ENCODE measurements around the gene RBBP7.
"Not testable (repeated sequence)": the region's sequence is repeated elsewhere in the genome, so short reads cannot be mapped to it uniquely, and the experiment has no call there.

RBBP7 gene

GRCh38 chrX:16867947-16868346 is 2.2 kb downstream of the RBBP7 start:
- DNase-seq (ENCODE audit: low read depth in 2 of 2), result no peak

DNA sequence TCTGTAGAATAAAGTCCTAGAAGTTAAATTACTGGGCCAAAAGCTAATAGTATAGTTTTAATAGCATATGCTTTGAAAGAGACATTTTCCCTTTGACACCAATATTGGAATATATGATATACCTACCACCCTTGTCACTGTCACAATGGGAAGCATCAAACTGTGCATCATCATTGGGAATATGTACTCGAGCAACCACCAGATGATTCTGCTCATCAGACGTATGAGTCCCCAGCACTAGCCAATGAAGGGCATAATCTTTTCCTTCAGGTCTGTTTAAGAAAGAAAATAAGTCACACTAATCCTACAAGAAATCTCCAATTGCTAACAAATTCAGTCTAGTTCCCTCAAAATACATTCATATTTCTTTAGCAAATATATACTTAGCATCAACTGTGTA is 7.3 kb downstream of the RBBP7 start:
- no peak for DNase-seq (ENCODE audit: low read depth in 2 of 2)

DNA sequence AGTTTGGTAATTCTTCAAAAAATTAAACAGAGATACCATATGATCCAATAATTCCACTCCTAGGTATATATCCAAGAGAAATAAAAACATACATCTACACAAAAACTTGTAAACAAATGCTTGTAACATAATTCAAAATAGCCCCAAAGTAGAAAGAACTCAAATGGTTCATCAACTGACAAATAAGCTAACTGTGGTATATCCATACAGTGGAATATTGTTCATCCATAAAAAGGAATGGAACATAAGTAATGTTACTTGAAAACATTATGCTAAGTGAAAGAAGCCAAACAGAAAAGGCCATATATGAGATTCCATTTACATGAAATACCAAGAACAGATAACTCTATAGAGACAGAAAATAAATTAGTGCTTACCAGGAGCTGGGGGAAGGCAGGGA is 13.4 kb downstream of the RBBP7 start:
- DNase-seq (ENCODE audit: low read depth in 2 of 2), result no peak

DNA sequence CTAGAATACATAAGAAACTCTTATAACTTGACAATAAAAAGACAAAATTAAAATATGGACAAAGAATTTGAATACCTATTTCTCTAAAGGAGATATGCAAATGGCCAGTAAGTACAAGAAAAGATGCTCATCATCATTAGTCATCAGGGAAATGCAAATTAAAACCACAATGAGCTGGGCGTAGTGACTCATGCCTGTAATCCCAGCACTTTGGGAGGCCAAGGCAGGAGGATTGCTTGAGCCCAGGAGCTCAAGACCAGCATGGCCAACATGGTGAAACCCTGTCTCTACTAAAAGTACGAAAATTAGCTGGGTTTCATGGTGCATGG is 14.1 kb downstream of the RBBP7 start:
- DNase-seq (ENCODE audit: low read depth in 2 of 2), result not testable (repeated sequence)

- no peak for DNase-seq (ENCODE audit: low read depth in 2 of 2)
These were observed 14.6 kb downstream of the RBBP7 start for GRCh38 chrX:16855363-16856075.

GRCh38 chrX:16853537-16853936 is 16.6 kb downstream of the RBBP7 start:
- no peak for DNase-seq (ENCODE audit: low read depth in 2 of 2)

GRCh38 chrX:16852617-16853179 is 17.5 kb downstream of the RBBP7 start:
- no peak for DNase-seq (ENCODE audit: low read depth in 2 of 2)

DNA sequence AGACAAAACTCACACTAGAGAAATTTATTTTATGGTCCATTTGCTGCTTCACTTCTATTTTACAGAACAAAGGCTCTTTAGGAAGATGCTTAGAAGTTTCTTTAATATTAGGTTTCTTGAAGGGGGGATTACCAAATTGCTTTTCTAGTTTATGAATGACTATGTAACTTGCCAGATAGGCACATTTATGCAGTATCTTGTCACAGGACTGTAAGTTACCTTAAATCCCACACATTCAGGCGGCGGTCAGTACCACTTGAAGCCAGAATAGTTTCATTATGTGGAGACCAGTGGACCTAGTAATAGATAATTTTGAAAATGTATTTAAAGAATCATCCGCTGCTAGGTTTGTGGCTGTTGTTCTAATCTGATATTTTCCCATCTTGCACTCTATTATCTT is 18.3 kb downstream of the RBBP7 start:
- no peak for DNase-seq (ENCODE audit: low read depth in 2 of 2)

GRCh38 chrX:16851421-16851820 is 18.7 kb downstream of the RBBP7 start:
- no peak for DNase-seq (ENCODE audit: low read depth in 2 of 2)

DNA sequence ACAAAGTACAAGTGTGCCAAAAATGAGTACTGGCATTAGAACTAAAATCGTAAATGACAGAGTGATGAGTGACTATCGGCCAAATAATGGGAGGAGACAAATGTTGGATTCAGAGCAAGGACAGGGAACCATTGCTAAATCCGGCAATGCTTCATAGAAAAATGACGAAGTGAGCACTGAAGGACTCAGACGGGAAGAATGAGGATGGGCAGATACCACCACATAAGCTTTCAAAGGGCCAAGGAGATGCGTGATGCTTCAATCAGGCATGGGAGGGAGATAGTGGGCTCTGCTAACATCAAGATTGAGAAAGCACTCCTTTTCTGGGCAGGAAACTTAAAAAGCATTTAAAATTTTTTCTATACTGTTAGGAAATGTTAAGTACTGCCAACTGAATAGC is 21.6 kb downstream of the RBBP7 start:
- no peak for DNase-seq (ENCODE audit: low read depth in 2 of 2)

GRCh38 chrX:16845686-16846085 is 24.5 kb downstream of the RBBP7 start:
- no peak for DNase-seq (ENCODE audit: low read depth in 2 of 2)

DNA sequence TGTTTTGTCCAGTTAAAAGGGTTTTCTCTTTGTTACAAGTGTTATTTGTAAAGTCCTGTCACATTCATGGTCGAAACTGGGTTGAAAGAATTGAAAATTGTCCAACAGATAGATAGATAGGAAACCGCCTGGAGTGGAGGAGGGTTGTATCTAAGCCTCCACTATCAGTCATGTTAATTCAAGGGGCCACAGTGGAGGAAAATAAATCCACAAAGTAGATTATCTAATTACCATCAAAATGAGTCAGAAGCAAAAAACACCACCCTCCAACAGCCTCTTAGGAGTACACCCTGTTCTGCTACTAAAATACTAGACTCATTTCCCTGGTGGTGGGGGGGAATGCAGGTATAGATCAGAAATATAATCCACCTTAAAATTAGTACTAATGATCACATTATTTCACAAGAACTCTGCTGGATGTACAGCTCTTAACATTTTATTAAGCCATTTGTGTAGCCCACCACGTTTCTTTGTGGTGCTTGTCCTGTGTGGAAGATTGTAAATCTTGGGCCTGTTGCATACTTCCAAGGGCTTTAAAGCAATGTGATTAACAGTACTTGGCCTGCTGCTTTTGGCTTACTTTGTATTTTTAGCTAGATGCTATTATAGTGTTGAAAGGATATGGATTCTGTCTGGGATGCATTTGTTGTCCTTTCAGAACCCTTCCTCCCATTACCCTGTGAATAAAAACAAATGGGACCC is 26.8 kb downstream of the RBBP7 start:
- DNase-seq (ENCODE audit: low read depth in 2 of 2), result no peak

DNA sequence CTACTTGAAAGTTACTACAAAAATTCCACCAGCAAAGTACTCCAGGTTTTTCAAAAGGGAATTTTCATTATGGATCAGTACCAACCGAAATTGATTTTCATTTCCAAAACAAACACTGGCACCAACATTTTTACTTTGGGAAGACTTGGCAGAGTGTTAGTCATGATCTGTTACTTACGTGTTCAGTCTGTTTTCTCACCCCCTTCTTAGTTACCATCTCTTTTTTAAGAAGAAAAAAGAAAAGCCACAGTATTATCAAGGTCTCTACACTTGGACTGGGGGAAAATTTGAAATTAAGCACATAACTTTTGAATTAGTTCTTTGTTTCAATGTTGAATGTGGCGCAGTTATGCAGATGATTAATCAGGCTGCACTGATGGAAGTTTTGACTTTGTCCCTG is 27.5 kb downstream of the RBBP7 start:
- no peak for DNase-seq (ENCODE audit: low read depth in 2 of 2)

GRCh38 chrX:16839852-16840460 is 30.2 kb downstream of the RBBP7 start:
- DNase-seq (ENCODE audit: low read depth in 2 of 2), result no peak

DNA sequence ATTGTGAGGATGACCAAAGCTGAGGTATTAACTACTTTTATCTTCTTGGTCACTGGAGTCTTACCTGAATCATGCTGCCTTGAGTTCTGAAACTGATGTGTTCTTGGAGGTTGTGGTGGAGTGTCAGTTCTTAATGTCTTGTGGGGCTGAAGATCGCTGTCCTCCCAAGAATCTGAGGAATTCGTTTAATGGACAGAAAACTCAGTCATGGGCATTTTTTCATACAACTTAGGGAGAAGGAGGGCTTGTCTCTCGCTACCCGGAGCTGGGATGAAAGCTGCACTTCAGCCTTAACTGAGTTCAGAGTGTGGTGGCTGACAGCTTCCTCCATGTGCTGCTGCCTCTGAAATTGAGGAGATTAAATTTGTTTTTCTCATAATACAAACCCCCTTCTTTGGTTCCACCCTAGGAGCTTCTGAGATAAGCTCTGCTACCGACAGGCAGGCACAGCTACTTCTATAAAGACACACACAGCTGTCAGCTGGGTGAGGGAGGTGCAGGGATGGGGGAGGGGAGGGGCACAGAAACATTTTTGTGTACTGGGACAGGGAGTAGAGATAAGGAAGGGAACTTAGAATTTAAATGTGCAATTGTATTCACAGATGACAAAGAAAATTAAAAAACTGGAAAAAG is 30.8 kb downstream of the RBBP7 start:
- no peak for DNase-seq (ENCODE audit: low read depth in 2 of 2)

GRCh38 chrX:16838202-16839066 is 31.7 kb downstream of the RBBP7 start:
- DNase-seq (ENCODE audit: low read depth in 2 of 2), result no peak

- no peak for DNase-seq (ENCODE audit: low read depth in 2 of 2)
These were observed 33.8 kb downstream of the RBBP7 start for GRCh38 chrX:16836371-16836770.

DNA sequence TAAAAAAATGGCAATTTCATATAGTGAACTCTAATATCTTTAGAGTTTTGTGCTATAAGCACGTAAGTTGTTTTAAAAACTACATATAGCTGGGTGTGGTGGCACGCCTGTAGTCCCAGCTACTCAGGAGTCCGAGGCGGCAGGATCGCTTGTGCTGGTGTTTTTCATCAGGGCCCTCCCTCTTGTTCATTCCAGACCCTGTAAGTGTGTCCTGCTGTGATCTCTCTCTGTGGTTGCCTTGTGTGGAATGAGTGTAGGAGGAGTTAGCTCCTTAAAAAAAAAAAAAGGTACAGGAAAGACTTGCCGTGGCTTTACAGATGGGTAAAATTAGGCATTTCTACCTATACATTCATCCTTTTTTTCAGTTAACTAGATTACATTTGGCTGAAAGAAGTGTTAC is 35.4 kb downstream of the RBBP7 start:
- DNase-seq (ENCODE audit: low read depth in 2 of 2), result no peak

- no peak for DNase-seq (ENCODE audit: low read depth in 2 of 2)
These were observed 37.9 kb downstream of the RBBP7 start for GRCh38 chrX:16832301-16832700.

- no peak for DNase-seq (ENCODE audit: low read depth in 2 of 2)
These were observed 41.8 kb downstream of the RBBP7 start for GRCh38 chrX:16828124-16828908.

GRCh38 chrX:16827225-16827624 is 42.9 kb downstream of the RBBP7 start:
- DNase-seq (ENCODE audit: low read depth in 2 of 2), result no peak

Measured in stimulated activated CD8-positive, alpha-beta memory T cell treated with anti-CD3 and anti-CD28 coated beads, Interleukin-15, amount 100 ng/mL, for 48 hours (primary cell).